Large intestine (tissue), 12 donors: ENCODE measurements around the gene CHD3. TPM values are rescaled to one million over a fixed set of nuclear protein-coding genes. Genes with fewer than 3 reads are reported as not detected.
A peak's percentile ranks its signal among the peaks of the same experiment; 100 is the strongest.

ENCODE experiments used
- DNase-seq, 2 donors: peaks; one replicate each; pipeline versions ENCODE4 v3.0.0 to v3.0.0-alpha.2; 2013
- H3K27ac ChIP-seq: one replicate; pipeline ENCODE4 v1.5.1; 2013; ENCODE audit warnings: low read length
- H3K27me3 ChIP-seq: 2 replicates; pipeline ENCODE4 v1.6.1; 2013; ENCODE audit warnings: low read length; ENCODE audit not compliant: control insufficient read depth, insufficient read depth
- H3K36me3 ChIP-seq: 2 replicates; pipeline ENCODE4 v1.6.1; 2013; ENCODE audit warnings: low read length; ENCODE audit not compliant: control insufficient read depth, insufficient read depth
- H3K4me1 ChIP-seq: one replicate; pipeline ENCODE4 v1.6.1; 2013; ENCODE audit warnings: low read length; ENCODE audit not compliant: control insufficient read depth, insufficient read depth
- H3K4me3 ChIP-seq: one replicate; pipeline ENCODE4 v1.5.1; 2013; ENCODE audit warnings: low read length
- H3K9me3 ChIP-seq: one replicate; pipeline ENCODE4 v1.6.1; 2013; ENCODE audit warnings: mild to moderate bottlenecking, low read depth, low read length, moderate library complexity; ENCODE audit not compliant: control insufficient read depth
- WGBS: methylation state at CpG from one replicate; pipeline ENCODE4 v1.1.5; 2013; ENCODE audit warnings: low lambda C conversion rate; ENCODE audit not compliant: insufficient coverage; 5-methylcytosine and 5-hydroxymethylcytosine counted together
- long read RNA-seq, 11 donors: transcript quantifications; one replicate each; lab custom pipeline, GENCODE V29; 2026
- polyA plus RNA-seq: library from polyadenylated mRNA; unstranded; fragments of 120-200 nt; gene quantifications from one replicate; pipeline ENCODE4 v1.2.1, GENCODE V29; 2013

CHD3 gene
- polyA plus RNA-seq = 73.8 TPM
- long read RNA-seq, donor 1, partial matches to known transcripts = 5 of 5 reads
- long read RNA-seq, donor 1, other reads (novel, unspliced or antisense) = 0 of 5 reads
- long read RNA-seq, donor 2, partial matches to known transcripts = 17 of 21 reads
- long read RNA-seq, donor 2, other reads (novel, unspliced or antisense) = 0 of 21 reads
- long read RNA-seq, donor 3 = 0 reads
- long read RNA-seq, donor 4 = 0 reads
- long read RNA-seq, donor 5, partial matches to known transcripts = 5 of 6 reads
- long read RNA-seq, donor 5, other reads (novel, unspliced or antisense) = 0 of 6 reads
- long read RNA-seq, donor 6, transcript CHD3-211 (3 exons, 2,515 nt) = major isoform, 5 of 39 reads
- long read RNA-seq, donor 6, partial matches to known transcripts = 34 of 39 reads
- long read RNA-seq, donor 6, other reads (novel, unspliced or antisense) = 0 of 39 reads
- long read RNA-seq, donor 7, partial matches to known transcripts = 12 of 14 reads
- long read RNA-seq, donor 7, other reads (novel, unspliced or antisense) = 0 of 14 reads
- long read RNA-seq, donor 8, partial matches to known transcripts = 132 of 228 reads
- long read RNA-seq, donor 8, other reads (novel, unspliced or antisense) = 94 of 228 reads
- long read RNA-seq, donor 9, partial matches to known transcripts = 7 of 13 reads
- long read RNA-seq, donor 9, other reads (novel, unspliced or antisense) = 0 of 13 reads
- long read RNA-seq, donor 10, transcript CHD3-211 (3 exons, 2,515 nt) = major isoform, 5 of 34 reads
- long read RNA-seq, donor 10, partial matches to known transcripts = 28 of 34 reads
- long read RNA-seq, donor 10, other reads (novel, unspliced or antisense) = 0 of 34 reads
- long read RNA-seq, donor 11, partial matches to known transcripts = 8 of 9 reads
- long read RNA-seq, donor 11, other reads (novel, unspliced or antisense) = 0 of 9 reads

DNA sequence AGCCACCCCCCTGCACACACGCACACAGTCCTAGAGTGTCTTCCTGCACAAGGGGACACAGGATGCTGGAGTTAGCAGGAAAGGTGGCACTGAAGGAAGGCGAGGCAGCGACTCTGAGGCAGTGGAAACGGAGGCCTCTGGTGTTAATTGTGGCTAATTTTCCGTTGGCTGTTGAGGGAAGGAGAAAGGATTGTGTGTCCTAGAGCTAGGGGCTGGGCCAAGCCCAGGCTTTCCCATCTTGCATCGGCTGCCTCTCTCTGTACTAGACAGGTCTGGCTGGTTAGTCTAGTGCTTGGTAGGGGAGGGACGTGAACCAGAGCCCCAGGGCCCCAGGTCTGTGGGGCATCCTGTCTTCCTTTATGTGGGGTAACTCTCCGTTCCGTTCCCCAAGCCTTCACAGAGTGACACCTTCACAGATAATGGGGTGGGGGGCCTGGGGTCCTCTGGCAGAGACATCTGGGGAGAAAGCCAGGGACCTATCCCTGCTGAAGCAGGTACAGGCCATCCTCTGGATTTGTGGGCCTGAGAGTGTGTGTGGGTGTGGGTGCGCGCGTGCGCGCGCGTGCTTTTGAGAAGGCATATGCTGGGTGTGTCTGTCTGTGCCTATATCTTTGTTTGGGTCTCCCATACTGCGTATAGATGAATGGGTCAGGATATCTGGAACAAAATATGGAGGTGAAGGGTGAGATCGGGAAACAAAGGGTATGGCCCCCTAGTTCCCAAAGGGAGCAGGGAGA, at the start of gene CHD3:
CHD3 (plus strand) TSS at position 606 of the 737 bp plus-strand sequence. CDS start 212 bp downstream, outside the sequence.
- Histone ChIP-seq H3K27me3 (no peaks in the 10 kb centered on the region), H3K27ac (peak within 1 kb of the TSS; percentile 87), H3K4me1 (peaks cover 46% of the 10 kb centered on the region), H3K4me3 (peak within 1 kb of the TSS; percentile 79), H3K36me3 (peaks cover 25% of the 10 kb centered on the region), H3K9me3 (no peaks in the 10 kb centered on the region)
- DNase-seq = no peak
- WGBS = 18% methylated on average over 3 of the region's 18 CpGs

DNA sequence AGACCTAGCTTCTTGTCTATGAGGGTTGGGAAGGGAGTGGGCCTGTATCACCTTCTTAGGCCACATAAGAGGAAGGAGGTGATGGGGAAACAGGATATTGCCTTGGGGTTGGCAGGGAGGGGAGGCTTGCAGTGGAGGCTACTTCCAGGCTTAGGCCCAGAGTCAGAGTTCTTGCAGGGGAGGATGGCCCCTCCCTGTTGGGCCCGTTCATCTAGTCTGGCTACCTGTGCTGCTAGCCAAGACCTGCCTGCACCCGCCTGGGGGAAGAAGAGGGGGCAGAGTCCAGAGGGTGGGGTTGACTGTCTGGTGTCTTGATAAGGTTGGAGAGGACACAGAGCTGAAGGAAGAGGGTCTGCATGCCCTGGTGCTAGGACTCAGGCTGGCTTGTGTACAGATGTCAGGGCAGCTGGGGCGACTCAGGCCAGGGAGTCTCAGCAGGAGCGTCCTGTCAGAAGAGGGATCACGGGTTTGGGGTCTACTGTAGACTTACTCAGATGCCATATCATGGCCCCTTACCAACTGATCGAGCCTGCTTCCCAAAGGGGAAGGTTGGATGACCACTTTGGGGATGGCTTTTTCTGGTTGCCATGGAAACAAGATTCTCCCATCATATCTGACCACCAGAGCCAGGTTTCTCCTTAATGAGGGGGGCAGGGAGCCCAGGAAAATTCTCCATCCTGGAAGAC, 49.3 kb upstream of the CHD3 start:
- H3K36me3 ChIP-seq = peaks cover 4% of the 10 kb centered on the region
- peak overlapping the region; percentile 57 for H3K27ac ChIP-seq
- H3K9me3 ChIP-seq = peaks cover 3% of the 10 kb centered on the region
- peak overlapping the region; percentile 5 for H3K4me3 ChIP-seq
- peaks cover 41% of the 10 kb centered on the region for H3K4me1 ChIP-seq
- WGBS = no CpG with 5 or more reads among the region's 6 CpGs
- peak; percentile 73 to 83 for DNase-seq
- H3K27me3 ChIP-seq = no peaks in the 10 kb centered on the region

DNA sequence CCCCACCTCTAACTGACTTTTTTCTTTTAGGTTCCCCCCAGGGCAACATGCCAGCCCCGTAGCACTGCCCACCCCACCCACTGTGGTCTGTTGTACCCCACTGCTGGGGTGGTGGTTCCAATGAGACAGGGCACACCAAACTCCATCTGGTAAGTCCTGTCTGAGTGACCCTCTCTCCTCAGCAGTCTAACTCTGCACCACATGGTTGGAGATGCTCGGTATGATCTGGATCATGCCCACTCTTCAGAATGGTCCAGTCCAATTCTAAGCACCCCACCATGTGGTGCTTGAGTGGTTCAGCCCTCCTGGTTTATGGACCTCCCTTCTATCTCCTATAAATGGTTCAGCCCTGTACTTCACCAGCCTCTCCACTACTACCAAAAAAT, 48.7 kb upstream of the CHD3 start:
- no CpG with 5 or more reads among the region's 2 CpGs for WGBS
- H3K4me1 ChIP-seq = peaks cover 37% of the 10 kb centered on the region
- H3K4me3 ChIP-seq = no peak overlapping the region

DNA sequence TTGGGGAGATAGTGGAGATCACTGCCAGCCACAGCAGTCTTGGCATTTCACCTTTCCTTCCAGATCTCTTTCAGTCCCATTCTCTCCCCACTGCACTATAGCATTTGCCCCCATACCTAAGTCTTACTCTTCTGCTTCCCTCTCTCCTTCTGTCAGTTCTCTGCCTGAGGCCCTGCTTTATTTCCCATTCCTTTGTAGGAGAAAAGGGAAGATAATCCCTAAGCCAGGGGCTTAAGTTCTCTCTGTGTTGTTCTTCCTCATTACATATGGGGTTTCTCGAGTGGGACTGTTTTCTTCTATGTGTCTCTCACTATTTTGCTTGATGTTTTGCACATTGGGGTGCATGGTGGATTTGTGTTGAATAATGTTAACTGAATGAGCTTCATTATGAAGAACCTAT, 48.1 kb upstream of the CHD3 start:
- peaks cover 42% of the 10 kb centered on the region for H3K4me1 ChIP-seq
- H3K9me3 ChIP-seq = peaks cover 3% of the 10 kb centered on the region
- DNase-seq = no peak
- H3K4me3 ChIP-seq = no peak overlapping the region
- WGBS = no CpG with 5 or more reads among the region's 1 CpG
- no peaks in the 10 kb centered on the region for H3K27me3 ChIP-seq
- peak overlapping the region; percentile 98 for H3K27ac ChIP-seq
- peaks cover 9% of the 10 kb centered on the region for H3K36me3 ChIP-seq

More for the DNA sequence above, 48.7 kb upstream of the CHD3 start:
- peak overlapping the region; percentile 57 for H3K27ac ChIP-seq
- H3K27me3 ChIP-seq = no peaks in the 10 kb centered on the region
- DNase-seq = peak in 1 of 2 donors; percentile 48
- peaks cover 3% of the 10 kb centered on the region for H3K9me3 ChIP-seq
- peaks cover 4% of the 10 kb centered on the region for H3K36me3 ChIP-seq

DNA sequence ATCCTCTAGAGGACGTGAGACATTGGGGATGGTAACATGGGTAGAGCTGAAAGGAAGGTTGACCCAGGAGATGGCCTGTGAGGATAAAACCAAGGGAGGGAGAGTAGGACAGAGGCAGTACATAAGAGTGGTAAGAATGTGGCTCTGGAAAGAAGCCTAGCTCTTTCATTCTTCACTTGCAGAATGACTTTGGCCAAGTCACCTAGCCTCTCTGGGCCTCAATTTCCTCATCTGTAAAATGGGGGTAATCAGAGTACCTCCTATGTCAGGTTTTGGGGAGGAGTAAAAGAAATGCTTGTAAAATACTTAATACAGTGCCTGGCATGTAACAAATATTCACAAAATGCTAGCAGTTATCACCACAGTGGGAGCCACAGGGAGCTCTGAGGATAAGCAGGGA, 47.7 kb upstream of the CHD3 start:
- no peak for DNase-seq
- peaks cover 13% of the 10 kb centered on the region for H3K36me3 ChIP-seq
- peaks cover 3% of the 10 kb centered on the region for H3K9me3 ChIP-seq
- peak overlapping the region; percentile 91 for H3K4me3 ChIP-seq
- no CpG with 5 or more reads among the region's 1 CpG for WGBS
- no peaks in the 10 kb centered on the region for H3K27me3 ChIP-seq
- peaks cover 44% of the 10 kb centered on the region for H3K4me1 ChIP-seq
- H3K27ac ChIP-seq = peak overlapping the region; percentile 98

DNA sequence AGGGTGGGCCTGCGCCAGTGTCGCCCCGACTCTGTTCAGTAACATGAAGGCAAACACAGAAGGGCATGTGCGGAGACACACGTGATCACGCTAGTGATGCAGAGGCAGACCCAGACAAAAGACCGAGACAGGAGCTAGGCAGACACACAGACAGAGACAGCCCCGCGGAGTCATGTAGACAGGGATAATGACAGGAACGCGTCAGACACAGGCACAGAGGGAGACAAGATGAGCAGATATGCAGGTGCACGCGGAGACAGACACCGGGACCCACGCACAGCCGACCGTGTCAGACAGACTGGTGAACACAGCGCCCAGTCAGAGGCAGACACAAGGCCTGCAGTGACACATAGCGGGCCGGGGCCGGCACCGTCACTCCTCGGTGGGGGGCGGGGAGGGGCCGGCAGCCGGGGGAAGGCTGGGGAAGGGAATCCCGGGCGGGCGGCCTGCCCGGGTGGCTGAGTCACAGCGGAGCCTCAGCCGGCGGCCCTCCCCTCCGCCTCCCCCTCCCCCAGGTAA, 47.1 kb upstream of the CHD3 start:
- H3K27ac ChIP-seq = peak overlapping the region; percentile 98
- WGBS = 0% methylated on average over 4 of the region's 34 CpGs
- peak; percentile 54 to 86 for DNase-seq
- H3K27me3 ChIP-seq = no peaks in the 10 kb centered on the region
- peaks cover 18% of the 10 kb centered on the region for H3K36me3 ChIP-seq
- peaks cover 44% of the 10 kb centered on the region for H3K4me1 ChIP-seq
- peaks cover 3% of the 10 kb centered on the region for H3K9me3 ChIP-seq
- peak overlapping the region; percentile 91 for H3K4me3 ChIP-seq

DNA sequence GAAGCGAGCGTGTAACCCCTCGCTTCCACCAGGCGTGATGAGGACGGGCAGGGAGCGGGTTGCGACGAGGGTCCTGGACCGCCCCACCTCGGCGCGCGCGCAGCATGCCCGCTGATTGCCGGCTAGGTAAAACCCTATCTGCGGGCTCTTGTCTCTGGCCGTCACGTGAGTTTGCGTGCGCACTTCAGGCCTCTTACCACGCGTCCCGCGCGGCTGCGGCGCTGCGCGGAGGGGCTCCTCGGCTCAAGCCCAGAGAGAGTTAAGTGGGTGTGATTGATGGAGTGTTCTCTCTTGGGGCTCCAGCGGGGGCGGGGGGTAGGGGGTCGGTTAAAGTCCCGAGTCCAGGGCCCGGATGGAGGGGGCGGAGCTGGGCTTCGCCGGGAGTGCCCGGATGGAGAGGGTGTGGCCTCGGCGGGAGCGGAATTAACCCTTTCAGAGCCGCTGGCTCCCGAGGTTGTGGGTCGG, 46.6 kb upstream of the CHD3 start:
- WGBS = no CpG with 5 or more reads among the region's 46 CpGs
- Histone ChIP-seq H3K36me3 (peaks cover 22% of the 10 kb centered on the region), H3K4me1 (peaks cover 44% of the 10 kb centered on the region), H3K9me3 (peaks cover 3% of the 10 kb centered on the region), H3K27me3 (no peaks in the 10 kb centered on the region), H3K4me3 (peak overlapping the region; percentile 91), H3K27ac (peak overlapping the region; percentile 98)
- peak; percentile 90 to 95 for DNase-seq

DNA sequence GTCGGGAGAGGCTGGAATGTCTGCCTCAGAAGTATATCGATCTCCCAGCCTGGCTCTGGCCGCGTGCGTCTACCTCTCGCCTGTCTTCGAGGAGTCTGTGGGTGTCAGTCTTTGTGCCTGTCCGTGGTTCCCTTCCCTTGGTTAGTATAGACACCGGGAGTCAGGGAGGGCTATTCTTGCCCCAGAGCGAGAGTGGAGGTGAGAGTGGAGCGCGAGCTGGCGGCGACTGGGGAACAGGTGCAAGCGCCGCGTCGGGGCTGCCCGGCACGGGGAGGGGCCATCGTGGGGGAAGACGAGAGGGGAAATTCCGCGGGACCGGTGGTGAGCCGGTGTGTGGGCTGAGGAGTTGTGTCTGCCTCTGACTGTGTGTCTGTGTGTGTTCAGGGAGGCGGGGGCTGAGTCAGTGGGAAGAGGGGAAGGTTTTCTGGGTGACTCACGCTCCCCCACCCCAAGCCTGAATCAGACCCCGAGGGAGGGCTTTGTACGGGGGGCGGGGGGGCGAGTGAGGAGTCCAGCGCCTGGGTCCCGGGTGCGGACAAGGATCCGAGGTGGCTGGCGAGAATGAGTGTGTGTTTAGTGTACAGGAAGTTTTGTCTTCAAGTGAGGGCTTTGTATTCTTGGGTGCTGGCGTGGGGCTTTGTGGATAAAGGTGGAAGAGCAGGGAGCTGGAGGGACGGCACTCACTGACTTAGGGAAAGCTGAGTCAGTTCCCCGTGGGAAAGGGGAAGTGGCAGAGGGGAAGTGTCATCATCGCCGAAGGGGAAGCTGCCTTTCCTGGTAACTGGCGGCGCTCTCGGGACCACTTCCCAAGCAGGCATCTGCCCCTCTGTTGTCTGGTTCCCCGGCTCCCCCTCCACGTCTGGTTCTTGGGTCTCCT, 46.0 kb upstream of the CHD3 start:
- WGBS = no CpG with 5 or more reads among the region's 47 CpGs
- peaks cover 3% of the 10 kb centered on the region for H3K9me3 ChIP-seq
- peaks cover 38% of the 10 kb centered on the region for H3K4me1 ChIP-seq
- no peaks in the 10 kb centered on the region for H3K27me3 ChIP-seq
- H3K36me3 ChIP-seq = peaks cover 28% of the 10 kb centered on the region
- H3K4me3 ChIP-seq = peak overlapping the region; percentile 91
- H3K27ac ChIP-seq = peak overlapping the region; percentile 98
- peak; percentile 72 to 79 for DNase-seq

DNA sequence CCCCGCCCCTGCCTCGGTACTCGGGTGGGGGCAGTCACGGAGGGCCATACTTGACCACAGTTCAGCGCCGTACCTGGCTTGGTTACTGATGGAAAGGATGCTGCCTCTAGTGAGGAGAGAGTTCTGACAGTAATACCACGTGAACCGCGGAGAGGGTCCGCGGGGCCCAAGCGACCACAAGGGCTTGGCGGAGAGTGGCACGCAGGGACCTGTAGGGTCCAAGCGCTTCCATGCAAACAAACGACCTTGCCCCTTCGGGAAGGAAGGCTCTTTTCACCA, 45.4 kb upstream of the CHD3 start:
- peak overlapping the region; percentile 91 for H3K4me3 ChIP-seq
- no peaks in the 10 kb centered on the region for H3K27me3 ChIP-seq
- H3K36me3 ChIP-seq = peaks cover 33% of the 10 kb centered on the region
- WGBS = no CpG with 5 or more reads among the region's 17 CpGs
- H3K27ac ChIP-seq = peak overlapping the region; percentile 98
- DNase-seq = no peak
- H3K4me1 ChIP-seq = peaks cover 38% of the 10 kb centered on the region
- H3K9me3 ChIP-seq = peaks cover 3% of the 10 kb centered on the region
